NCI-H187 treated with DMSO at 0.1 percent for 48 hours (cell line): ENCODE measurements around the gene TEDC1.

Experiments used
- DNase-seq: peaks from one replicate; lab custom pipeline; 2025; lab: John Stamatoyannopoulos, UW

TEDC1 gene

DNA sequence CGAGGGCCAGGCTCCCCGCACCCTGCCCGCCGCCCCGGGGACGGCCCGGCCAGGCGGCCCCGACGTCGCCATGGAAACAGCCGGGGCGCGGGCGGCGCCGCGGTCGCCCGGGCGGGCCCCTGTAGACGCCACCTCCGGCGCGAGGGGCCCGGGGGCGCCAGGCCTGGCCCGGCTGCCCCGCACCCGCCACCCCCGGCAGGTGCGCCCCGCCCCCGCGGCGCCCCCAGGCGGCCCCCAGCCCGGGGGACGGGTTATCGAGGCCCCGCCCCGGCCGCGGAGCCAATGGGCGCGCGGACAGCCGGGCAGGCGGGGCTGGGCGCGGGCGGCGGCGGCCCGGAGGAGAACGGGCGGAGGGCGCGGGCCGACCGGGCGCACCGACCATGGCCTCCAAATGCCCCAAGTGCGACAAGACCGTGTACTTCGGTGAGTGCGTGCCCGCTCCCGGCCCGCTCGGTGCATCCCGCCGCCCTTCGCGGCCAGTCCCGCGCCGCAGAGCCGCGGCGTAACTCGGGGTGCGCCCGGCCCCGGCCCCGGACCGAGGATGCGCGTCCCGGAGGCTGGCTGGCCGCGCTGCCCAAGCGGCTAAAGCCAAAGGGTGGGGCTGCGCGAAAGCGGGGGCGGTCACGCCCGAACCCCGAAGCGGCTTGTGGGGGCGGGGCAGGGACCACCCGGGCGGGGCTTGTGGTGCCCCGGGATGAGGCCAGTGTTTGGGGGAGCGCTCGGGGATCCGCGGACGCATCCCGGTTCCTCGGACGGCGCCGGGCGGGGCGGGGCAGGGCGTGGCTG lies 16.4 kb upstream of the TEDC1 start, which contains the start of gene CRIP2:
TSS of gene CRIP2 (plus strand) at position 339 of the 786 bp plus-strand sequence. CDS start at position 381, 42 bp downstream.
- DNase-seq = no peak

GRCh38 chr14:105475269-105476096 lies 15.6 kb upstream of the TEDC1 start:
- DNase-seq = no peak

- no peak for DNase-seq
Observed at GRCh38 chr14:105476097-105476830, 14.8 kb upstream of the TEDC1 start.

DNA sequence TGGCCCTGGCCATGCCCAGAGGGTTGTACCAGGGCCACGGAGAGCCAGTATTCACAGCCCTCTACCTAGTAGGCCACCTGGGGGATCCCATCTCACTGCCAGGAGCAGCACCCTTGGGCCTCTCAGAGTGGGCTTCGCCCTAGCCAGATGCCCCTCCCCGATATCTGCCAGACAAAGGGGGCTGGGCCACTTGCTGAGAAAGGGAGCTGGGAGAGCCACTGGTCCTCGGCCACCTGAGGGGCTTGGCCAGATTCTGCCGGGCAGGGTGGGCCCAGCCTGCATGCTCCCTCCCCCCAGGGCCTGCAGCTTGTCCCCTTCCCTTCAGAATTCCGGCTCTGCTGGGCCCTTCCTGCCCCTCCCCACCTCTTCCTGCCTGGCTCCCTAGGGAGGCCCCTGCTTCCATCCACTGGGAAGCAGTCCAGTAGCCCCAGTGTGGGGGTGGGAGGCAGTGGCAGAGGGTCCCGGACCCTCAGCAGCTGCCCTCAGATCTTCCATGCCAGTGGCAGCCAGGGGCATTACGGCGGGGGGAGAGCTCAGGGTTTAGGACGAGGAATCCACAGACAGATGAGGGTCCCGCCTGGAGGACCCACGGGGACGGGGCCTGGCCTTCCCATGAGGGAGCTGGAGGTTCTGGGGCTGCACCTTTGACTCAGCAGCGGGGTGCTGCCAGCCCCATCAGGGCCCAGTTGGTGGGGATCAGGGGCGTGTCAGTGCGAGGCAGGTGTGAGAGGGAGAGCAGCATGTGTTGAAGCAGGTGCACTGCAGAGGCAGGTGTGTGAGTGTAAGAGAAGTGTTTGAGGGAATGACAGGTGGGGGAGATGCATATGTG lies 14.0 kb upstream of the TEDC1 start:
- no peak for DNase-seq

- DNase-seq = no peak
Observed at GRCh38 chr14:105477660-105478397, 13.2 kb upstream of the TEDC1 start.

GRCh38 chr14:105478398-105479251 lies 12.4 kb upstream of the TEDC1 start:
- DNase-seq = no peak

DNA sequence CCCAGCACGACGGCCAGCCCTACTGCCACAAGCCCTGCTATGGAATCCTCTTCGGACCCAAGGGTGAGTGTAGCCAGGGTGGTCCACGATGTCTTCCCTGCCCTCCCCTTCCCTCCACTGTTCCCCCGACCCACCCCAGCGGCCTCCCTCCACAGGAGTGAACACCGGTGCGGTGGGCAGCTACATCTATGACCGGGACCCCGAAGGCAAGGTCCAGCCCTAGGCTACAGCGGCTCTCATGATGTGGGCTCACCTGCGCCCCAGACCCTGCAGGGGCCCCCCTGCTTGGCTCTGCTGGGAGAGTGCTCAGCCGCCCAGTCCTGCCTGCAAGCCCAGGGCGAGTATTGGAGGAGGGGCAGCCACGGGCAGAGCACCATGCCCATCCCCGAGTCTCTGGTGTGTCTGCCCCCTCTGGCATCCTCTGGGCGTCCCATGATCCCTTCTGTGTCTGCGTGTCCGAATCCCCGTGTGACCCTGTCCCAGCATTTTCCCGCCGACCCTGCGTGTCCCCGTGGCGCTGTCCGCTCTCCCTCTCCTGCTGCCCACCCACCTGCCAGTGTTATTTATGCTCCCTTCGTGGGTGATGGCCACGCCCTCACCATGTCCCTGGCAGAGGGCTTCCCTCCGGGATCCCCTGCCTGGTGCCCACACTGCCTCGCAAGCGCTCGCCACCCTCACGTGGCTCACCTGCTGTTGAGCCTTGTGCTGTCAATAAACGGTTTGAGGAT lies 11.5 kb upstream of the TEDC1 start:
- DNase-seq = no peak

- no peak for DNase-seq
Observed at GRCh38 chr14:105480199-105480746, 10.8 kb upstream of the TEDC1 start.

DNA sequence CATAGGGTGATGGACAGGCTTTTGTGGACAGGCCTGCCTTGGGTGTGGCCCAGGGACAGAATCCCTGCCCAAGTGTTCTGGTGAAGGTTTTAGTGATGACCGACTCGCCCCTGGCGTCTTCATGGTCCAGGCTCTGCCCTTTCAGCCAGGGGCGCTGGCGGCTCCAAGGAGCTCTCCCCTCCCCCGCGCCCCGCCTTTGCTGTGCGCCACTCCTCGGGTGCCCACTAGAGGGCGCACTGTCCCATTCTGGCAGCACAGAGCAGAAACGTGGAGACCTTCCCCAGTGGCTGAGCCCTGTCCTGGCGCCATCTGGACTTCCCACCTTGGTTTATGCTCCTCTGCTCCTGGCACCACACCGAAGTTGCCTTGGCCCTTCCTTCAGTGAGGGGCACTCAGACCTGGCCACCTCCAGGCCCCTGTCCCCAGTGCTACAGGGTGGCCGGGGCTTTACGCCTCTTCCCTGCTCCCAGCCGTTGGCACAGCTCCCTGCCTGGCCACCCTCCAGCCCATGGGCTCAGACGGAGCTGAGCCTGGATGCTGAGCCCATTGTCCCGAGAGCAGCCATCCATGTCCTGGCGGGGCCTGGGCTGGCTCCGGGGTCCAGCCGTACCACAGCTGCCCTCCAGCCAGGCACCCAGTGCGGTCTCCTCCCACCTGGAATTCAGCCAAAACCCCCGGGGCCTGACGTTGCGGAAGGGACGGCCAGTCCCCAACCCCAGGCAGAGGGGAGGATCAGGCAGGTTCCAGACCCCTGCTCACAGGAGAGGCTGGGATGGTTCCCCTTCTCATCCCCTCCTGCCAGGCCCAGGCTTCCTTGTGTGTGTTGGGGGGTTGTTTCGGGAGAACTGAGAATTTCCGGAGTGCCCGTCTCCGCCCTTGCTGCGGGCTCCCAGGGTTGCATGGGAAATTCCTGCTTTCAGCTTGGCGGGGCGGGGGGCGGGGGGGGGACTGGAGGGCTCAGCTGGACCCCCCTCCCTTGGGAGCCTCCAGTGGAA lies 9.9 kb upstream of the TEDC1 start:
- peak; percentile 57 for DNase-seq

GRCh38 chr14:105481886-105482457 lies 9.1 kb upstream of the TEDC1 start:
- peak; percentile 20 for DNase-seq

- DNase-seq = no peak
Observed at GRCh38 chr14:105482486-105483110, 8.4 kb upstream of the TEDC1 start.

- no peak for DNase-seq
Observed at GRCh38 chr14:105483300-105484068, 7.6 kb upstream of the TEDC1 start.

- no peak for DNase-seq
Observed at GRCh38 chr14:105484069-105484996, 6.7 kb upstream of the TEDC1 start.

GRCh38 chr14:105484997-105485393 lies 6.1 kb upstream of the TEDC1 start:
- DNase-seq = no peak

GRCh38 chr14:105485739-105486162 lies 5.3 kb upstream of the TEDC1 start:
- no peak for DNase-seq
